Medulla oblongata (tissue), 1 donor: ENCODE results near the gene GUCY2C.

Experiments
- DNase-seq: peaks from one replicate; pipeline ENCODE4 v3.0.0-alpha.2; 2015; ENCODE audit errors: extremely low spot score

GUCY2C gene

GRCh38 chr12:14572401-14572800 lies 124.0 kb downstream of the GUCY2C start:
- no peak for DNase-seq

- DNase-seq: no peak
Measured at GRCh38 chr12:14571779-14572178, 124.6 kb downstream of the GUCY2C start.

- DNase-seq: no peak
Measured at GRCh38 chr12:14570231-14570630, 126.2 kb downstream of the GUCY2C start.

- peak; percentile 72 for DNase-seq
Measured at GRCh38 chr12:14567351-14568162, 128.8 kb downstream of the GUCY2C start, which contains the start of gene PLBD1. PLBD1 (minus strand) TSS chr12:14567883; CDS start chr12:14567696, 187 bp downstream.

GRCh38 chr12:14564336-14564959 lies 132.0 kb downstream of the GUCY2C start:
- no peak for DNase-seq

- DNase-seq: no peak
Measured at GRCh38 chr12:14563046-14563445, 133.4 kb downstream of the GUCY2C start.
